ENCODE data around the gene EXOSC2.

Gene EXOSC2

GRCh38 chr9:130696996-130697395 is 3.4 kb downstream of the EXOSC2 start:
- DNase-seq (ENCODE audit: low read depth): no peak

GRCh38 chr9:130698514-130698913 is 4.9 kb downstream of the EXOSC2 start:
- DNase-seq (ENCODE audit: low read depth): no peak

- DNase-seq (ENCODE audit: low read depth): no peak
Observed at GRCh38 chr9:130699047-130699446, 5.5 kb downstream of the EXOSC2 start.

DNA sequence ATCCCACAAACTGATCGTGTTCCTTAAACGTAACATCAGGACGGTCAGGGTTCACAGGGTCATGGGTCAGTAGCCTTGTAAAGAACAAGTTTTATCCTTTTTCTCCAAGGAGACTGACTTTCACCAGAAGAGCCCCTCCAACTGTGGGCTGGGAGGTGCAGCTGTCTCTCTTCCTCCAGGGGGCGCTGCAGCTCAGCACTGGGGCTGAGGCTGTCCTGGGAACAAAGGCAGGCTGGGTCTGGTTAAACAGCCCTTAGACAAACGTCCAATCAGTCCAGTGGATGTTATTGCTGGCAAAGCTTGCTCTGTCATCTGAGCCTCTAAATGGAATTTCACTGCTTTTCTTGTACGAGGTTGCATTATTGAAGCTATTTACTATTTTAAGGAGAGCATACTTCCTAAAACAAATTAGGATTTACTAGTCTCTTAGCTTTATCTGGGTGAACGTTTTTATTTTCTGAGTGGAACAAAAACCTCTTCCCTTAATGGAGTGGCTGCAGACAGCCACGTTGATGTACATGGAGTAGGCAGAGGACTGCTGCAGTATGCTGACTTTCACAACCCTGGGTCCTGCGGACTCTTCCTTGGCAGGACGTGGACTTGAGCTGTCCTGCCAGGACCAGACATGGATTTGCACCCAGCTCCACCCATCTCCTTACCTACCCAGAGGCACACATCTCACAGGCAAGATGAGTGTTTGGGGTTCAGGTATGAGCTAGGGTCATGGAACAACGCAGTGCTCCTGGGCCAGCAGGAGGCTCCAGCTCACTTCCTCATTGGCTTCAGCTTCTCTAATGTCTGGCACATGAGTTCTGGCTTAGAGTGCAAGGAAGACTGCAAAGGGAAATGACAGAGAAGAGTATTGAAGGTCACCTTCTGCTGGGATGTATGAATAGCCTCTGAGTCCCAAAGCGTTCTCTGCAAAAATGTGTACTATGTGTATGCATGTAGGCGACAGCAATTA is 7.8 kb downstream of the EXOSC2 start:
- DNase-seq (ENCODE audit: low read depth): peak; percentile 53

GRCh38 chr9:130703501-130703900 is 9.9 kb downstream of the EXOSC2 start:
- DNase-seq (ENCODE audit: low read depth): no peak

GRCh38 chr9:130707225-130707976 is 13.8 kb downstream of the EXOSC2 start:
- DNase-seq (ENCODE audit: low read depth): peak; percentile 27

DNA sequence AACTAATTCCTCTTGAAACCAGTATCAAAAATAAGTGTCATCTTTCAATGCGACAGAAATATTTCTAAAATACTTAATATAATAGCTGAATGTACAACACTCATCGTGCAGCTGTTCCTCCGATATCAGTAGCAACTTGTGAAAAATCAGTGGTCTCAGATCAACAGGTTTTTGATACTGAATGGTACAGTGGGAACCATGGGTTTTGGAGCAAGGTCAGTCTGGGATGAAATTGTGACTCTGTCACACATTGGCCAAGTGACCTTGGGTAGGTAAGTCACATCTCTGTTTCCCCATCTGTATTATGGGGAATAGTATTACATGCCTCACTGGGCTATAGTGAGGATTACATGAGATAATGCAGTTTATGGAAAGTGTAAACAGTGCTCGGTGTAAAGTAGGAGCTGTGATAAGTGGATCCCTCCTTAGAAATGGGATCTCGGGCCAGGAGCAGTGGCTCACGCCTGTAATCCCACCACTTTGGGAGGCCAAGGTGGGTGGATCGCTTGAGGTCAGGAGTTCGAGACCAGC is 17.3 kb downstream of the EXOSC2 start:
- DNase-seq (ENCODE audit: low read depth): no peak

- DNase-seq (ENCODE audit: low read depth): no peak
Observed at GRCh38 chr9:130711469-130711868, 17.9 kb downstream of the EXOSC2 start.

DNA sequence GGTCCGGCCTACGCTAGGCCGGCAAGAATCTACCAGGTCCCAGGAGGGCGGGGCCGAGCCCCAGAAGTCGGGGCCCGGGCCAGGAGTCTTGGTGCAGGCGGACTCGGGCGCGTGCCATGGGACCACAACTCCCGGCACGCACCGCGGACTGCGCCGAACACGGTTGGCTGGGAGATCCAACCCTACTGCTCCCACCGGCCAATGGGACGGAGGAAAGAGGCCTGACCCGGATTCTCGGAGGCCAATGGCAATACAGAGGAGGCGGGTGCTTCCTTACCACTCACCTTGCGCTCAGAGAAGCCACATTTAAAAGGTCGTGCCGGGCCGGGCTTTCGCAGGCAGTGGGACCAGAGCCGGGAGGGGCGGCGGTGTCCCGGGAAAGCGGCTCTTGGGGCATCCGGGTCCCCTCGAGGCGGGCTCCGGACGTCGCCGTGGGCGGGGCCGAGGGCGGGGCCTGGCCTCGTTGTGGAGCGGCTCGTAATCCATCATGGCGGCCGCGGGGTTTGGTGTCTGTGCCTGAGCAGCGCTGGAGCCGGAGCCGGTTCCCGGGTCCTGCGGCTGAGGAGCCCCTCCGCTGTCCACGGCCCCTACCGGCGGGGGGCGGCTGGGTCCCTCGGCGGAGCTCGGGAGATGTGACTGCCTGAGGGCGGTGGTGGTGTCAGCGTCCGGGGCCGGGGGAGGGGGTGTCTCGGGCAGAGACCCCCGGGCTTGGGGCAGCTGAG is 19.1 kb downstream of the EXOSC2 start:
- peak; percentile 83 for DNase-seq (ENCODE audit: low read depth)

DNA sequence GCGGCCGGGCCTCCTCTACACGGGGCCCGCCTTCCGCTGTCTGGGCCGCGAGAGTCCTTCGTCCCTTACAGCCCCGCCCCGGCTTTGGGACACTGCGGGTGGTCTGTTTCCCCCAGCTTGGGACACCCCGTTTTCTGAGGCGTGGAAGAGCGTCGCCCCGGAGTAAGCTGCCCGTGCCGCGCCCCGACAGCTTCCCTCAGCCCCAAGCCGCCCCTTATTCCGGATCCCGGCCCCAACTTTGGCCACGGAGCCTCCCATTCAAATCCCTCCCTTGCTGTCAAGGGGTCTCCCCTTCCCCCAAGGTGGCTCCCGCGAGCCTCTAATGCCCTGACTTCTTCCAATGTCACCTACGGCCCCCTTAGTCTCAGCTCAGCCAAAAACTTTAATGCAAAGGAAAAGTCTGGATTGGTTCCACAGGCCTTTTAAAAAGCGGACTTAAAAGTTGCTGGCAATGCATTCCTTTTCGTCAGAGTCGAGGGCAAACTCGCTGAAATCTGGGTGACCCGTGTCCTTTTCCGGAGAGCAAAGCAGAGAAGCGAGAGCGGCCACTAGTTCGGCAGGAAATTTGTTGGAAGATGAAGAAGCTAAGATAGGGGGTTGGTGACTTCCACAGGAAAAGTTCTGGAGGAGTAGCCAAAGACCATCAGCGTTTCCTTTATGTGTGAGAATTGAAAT is 19.8 kb downstream of the EXOSC2 start:
- no peak for DNase-seq (ENCODE audit: low read depth)

- no peak for DNase-seq (ENCODE audit: low read depth)
Observed at GRCh38 chr9:130714586-130715110, 21.1 kb downstream of the EXOSC2 start.

GRCh38 chr9:130715270-130715669 is 21.7 kb downstream of the EXOSC2 start:
- no peak for DNase-seq (ENCODE audit: low read depth)

DNA sequence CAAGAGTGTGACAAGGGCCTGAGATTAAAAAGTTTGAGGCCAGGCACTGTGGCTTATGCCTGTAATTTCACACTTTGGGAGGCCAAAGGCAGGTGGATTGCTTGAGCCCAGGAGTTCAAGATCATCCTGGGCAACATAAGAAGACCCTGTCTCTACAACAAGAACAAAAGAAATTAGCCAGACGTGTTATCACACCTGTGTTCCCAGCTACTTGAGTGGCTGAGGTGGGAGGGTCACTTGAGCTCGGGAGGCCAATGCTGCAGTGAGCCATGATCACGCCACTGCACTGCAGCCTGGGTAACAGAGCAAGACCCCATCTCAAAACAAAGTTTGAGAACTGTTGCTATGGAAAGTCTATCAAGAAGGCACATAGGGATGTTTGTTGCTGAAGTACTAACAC is 25.0 kb downstream of the EXOSC2 start:
- no peak for DNase-seq (ENCODE audit: low read depth)

- DNase-seq (ENCODE audit: low read depth): no peak
Observed at GRCh38 chr9:130720762-130721161, 27.2 kb downstream of the EXOSC2 start.

DNA sequence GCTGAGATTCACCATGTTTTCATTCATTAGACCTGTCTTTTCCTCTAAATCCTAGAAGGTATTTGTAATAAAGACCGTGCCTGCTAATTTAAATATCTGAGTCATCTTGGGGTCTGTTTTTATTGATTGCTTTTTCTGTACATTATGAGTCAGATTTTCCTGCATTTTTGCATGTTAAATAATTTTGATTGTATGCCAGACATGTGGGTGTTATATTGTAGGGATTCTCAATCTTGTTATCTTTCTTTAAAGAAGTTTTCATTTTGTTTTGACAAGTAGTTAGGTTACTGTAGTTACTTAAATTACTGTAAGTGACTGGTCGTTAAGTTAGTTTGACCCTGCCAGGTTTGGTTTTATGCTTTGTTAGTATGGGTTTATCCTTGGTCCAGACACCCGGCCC is 35.1 kb downstream of the EXOSC2 start:
- no peak for DNase-seq (ENCODE audit: low read depth)

GRCh38 chr9:130729145-130729544 is 35.6 kb downstream of the EXOSC2 start:
- no peak for DNase-seq (ENCODE audit: low read depth)

GRCh38 chr9:130731355-130731754 is 37.8 kb downstream of the EXOSC2 start:
- DNase-seq (ENCODE audit: low read depth): no peak

GRCh38 chr9:130732136-130732535 is 38.6 kb downstream of the EXOSC2 start:
- no peak for DNase-seq (ENCODE audit: low read depth)

- no peak for DNase-seq (ENCODE audit: low read depth)
Observed at GRCh38 chr9:130732793-130733221, 39.2 kb downstream of the EXOSC2 start.

GRCh38 chr9:130735566-130735965 is 42.0 kb downstream of the EXOSC2 start:
- no peak for DNase-seq (ENCODE audit: low read depth)

GRCh38 chr9:130736834-130737233 is 43.3 kb downstream of the EXOSC2 start:
- DNase-seq (ENCODE audit: low read depth): no peak
